Parathyroid adenoma (tissue), 2 donors: ENCODE results near the gene FTSJ3.

Experiments
- H2AFZ ChIP-seq: fragments of 300-600 bp; sonication (generic); one replicate; pipeline ENCODE4 v1.7.0; 2017; ENCODE audit warnings: antibody characterized with exemption, mild to moderate bottlenecking
- H3K27ac ChIP-seq: fragments of 300-600 bp; sonication (generic); one replicate; pipeline ENCODE4 v1.7.0; 2017
- H3K27me3 ChIP-seq: fragments of 300-600 bp; sonication (generic); one replicate; pipeline ENCODE4 v1.7.0; 2017; ENCODE audit warnings: low read length; ENCODE audit not compliant: control insufficient read depth, insufficient read depth
- H3K36me3 ChIP-seq: fragments of 300-600 bp; sonication (generic); one replicate; pipeline ENCODE4 v1.7.0; 2017; ENCODE audit warnings: low read length; ENCODE audit not compliant: control insufficient read depth, insufficient read depth
- H3K4me1 ChIP-seq: fragments of 300-600 bp; sonication (generic); one replicate; pipeline ENCODE4 v1.7.0; 2017; ENCODE audit warnings: control low read depth
- H3K4me2 ChIP-seq: fragments of 300-600 bp; sonication (generic); one replicate; pipeline ENCODE4 v1.7.0; 2017; ENCODE audit warnings: low read length
- H3K4me3 ChIP-seq: fragments of 300-600 bp; sonication (generic); one replicate; pipeline ENCODE4 v1.7.0; 2017; ENCODE audit warnings: low read depth, low read length
- H3K79me2 ChIP-seq: fragments of 300-600 bp; sonication (generic); one replicate; pipeline ENCODE4 v1.7.0; 2017; ENCODE audit warnings: control low read depth
- H3K9ac ChIP-seq: fragments of 300-600 bp; sonication (generic); one replicate; pipeline ENCODE4 v1.7.0; 2017; ENCODE audit warnings: mild to moderate bottlenecking
- H3K9me3 ChIP-seq: fragments of 300-600 bp; sonication (generic); one replicate; pipeline ENCODE4 v1.7.0; 2017; ENCODE audit warnings: low read length; ENCODE audit not compliant: control insufficient read depth
- CTCF ChIP-seq: fragments of 300-600 bp; sonication (generic); IDR thresholded peaks from one replicate; pipeline ENCODE4 v1.7.0; 2017; ENCODE audit warnings: antibody characterized with exemption, mild to moderate bottlenecking
- donor health status: primary hyperparathyroidism.

The FTSJ3 gene

GRCh38 chr17:63820963-63821561, 6.4 kb downstream of the FTSJ3 start:
- H3K4me3 ChIP-seq, result no peak overlapping the region
- H3K9me3 ChIP-seq, result no peaks in the 10 kb centered on the region
- H3K27me3 ChIP-seq, result no peaks in the 10 kb centered on the region
- H3K79me2 ChIP-seq, result peaks cover 5% of the 10 kb centered on the region
- no peak overlapping the region for H3K27ac ChIP-seq
- no peak overlapping the region for H3K4me2 ChIP-seq
- no peaks in the 10 kb centered on the region for H3K4me1 ChIP-seq
- H3K9ac ChIP-seq, result no peak overlapping the region
- TF ChIP-seq CTCF, result no peak
- H3K36me3 ChIP-seq, result no peaks in the 10 kb centered on the region
- H2AFZ ChIP-seq, result no peak overlapping the region

GRCh38 chr17:63819585-63820537, 7.6 kb downstream of the FTSJ3 start:
- Histone ChIP-seq H3K9me3 (no peaks in the 10 kb centered on the region), H3K9ac (no peak overlapping the region), H3K4me3 (no peak overlapping the region), H3K27ac (no peak overlapping the region), H3K27me3 (no peaks in the 10 kb centered on the region), H3K4me2 (no peak overlapping the region), H3K36me3 (no peaks in the 10 kb centered on the region), H3K4me1 (no peaks in the 10 kb centered on the region), H2AFZ (no peak overlapping the region), H3K79me2 (no peaks in the 10 kb centered on the region)
- no peak for TF ChIP-seq CTCF

GRCh38 chr17:63819131-63819530, 8.3 kb downstream of the FTSJ3 start:
- Histone ChIP-seq H3K9ac (no peak overlapping the region), H2AFZ (no peak overlapping the region), H3K9me3 (no peaks in the 10 kb centered on the region), H3K4me2 (no peak overlapping the region), H3K4me3 (no peak overlapping the region), H3K4me1 (no peaks in the 10 kb centered on the region), H3K36me3 (no peaks in the 10 kb centered on the region), H3K27ac (no peak overlapping the region), H3K27me3 (no peaks in the 10 kb centered on the region), H3K79me2 (no peaks in the 10 kb centered on the region)
- no peak for TF ChIP-seq CTCF

GRCh38 chr17:63817736-63818385, 9.6 kb downstream of the FTSJ3 start:
- no peak overlapping the region for H3K9ac ChIP-seq
- no peak overlapping the region for H3K4me3 ChIP-seq
- no peak overlapping the region for H3K27ac ChIP-seq
- H3K27me3 ChIP-seq, result no peaks in the 10 kb centered on the region
- no peak overlapping the region for H3K4me2 ChIP-seq
- no peaks in the 10 kb centered on the region for H3K4me1 ChIP-seq
- H3K9me3 ChIP-seq, result no peaks in the 10 kb centered on the region
- H3K36me3 ChIP-seq, result no peaks in the 10 kb centered on the region
- no peaks in the 10 kb centered on the region for H3K79me2 ChIP-seq
- H2AFZ ChIP-seq, result no peak overlapping the region
- TF ChIP-seq CTCF, result no peak
